GM21825 (cell line): Measurements from ENCODE around the gene SLC27A5.
"Not testable (repeated sequence)": the region's sequence is repeated elsewhere in the genome, so short reads cannot be mapped to it uniquely, and the experiment has no call there.

Experiments used
- ATAC-seq: cut with Tn5 transposase; IDR thresholded peaks from one replicate; pipeline ENCODE4 v1.9.1; 2021; ENCODE audit warnings: mild to moderate bottlenecking, moderate library complexity; ENCODE audit not compliant: unreplicated experiment

SLC27A5 gene

GRCh38 chr19:58499021-58499927 lies 12.5 kb downstream of the SLC27A5 start:
- ATAC-seq, result peak; percentile 81

GRCh38 chr19:58498316-58499020 lies 13.3 kb downstream of the SLC27A5 start:
- peak; percentile 3 for ATAC-seq

- ATAC-seq, result no peak
Measured at GRCh38 chr19:58497634-58498170, 14.1 kb downstream of the SLC27A5 start.

- no peak for ATAC-seq
Measured at GRCh38 chr19:58492265-58492664, 19.5 kb downstream of the SLC27A5 start.

- ATAC-seq, result no peak
Measured at GRCh38 chr19:58491393-58491792, 20.4 kb downstream of the SLC27A5 start.

GRCh38 chr19:58484349-58484748 lies 27.4 kb downstream of the SLC27A5 start:
- not testable (repeated sequence) for ATAC-seq

GRCh38 chr19:58483776-58484175 lies 28.0 kb downstream of the SLC27A5 start:
- no peak for ATAC-seq

GRCh38 chr19:58482372-58482771 lies 29.4 kb downstream of the SLC27A5 start:
- ATAC-seq, result no peak

- ATAC-seq, result no peak
Measured at GRCh38 chr19:58480831-58481230, 31.0 kb downstream of the SLC27A5 start.

GRCh38 chr19:58480481-58480830 lies 31.3 kb downstream of the SLC27A5 start:
- no peak for ATAC-seq

GRCh38 chr19:58479736-58480480 lies 31.9 kb downstream of the SLC27A5 start:
- no peak for ATAC-seq

GRCh38 chr19:58479303-58479702 lies 32.5 kb downstream of the SLC27A5 start:
- no peak for ATAC-seq

GRCh38 chr19:58477871-58478270 lies 33.9 kb downstream of the SLC27A5 start:
- ATAC-seq, result no peak

GRCh38 chr19:58477130-58477529 lies 34.7 kb downstream of the SLC27A5 start:
- ATAC-seq, result no peak

GRCh38 chr19:58476498-58477015 lies 35.2 kb downstream of the SLC27A5 start:
- peak; percentile 4 for ATAC-seq

GRCh38 chr19:58475714-58476497 lies 35.9 kb downstream of the SLC27A5 start, which contains the start of gene ZNF446:
TSS of gene ZNF446 (plus strand) at chr19:58476352. CDS start at chr19:58477219, 867 bp downstream.
- peak; percentile 78 for ATAC-seq

- ATAC-seq, result no peak
Measured at GRCh38 chr19:58474997-58475713, 36.6 kb downstream of the SLC27A5 start.

GRCh38 chr19:58474291-58474996 lies 37.3 kb downstream of the SLC27A5 start:
- no peak for ATAC-seq

- ATAC-seq, result no peak
Measured at GRCh38 chr19:58473775-58474174, 38.0 kb downstream of the SLC27A5 start.
